IMR-90 (cell line): Measurements from ENCODE around the gene LARGE2.

Experiments used
- CEBPB ChIP-seq: IDR thresholded peaks from 2 replicates; pipeline ENCODE4 v1.6.1; 2012; ENCODE audit warnings: low read depth, low read length, improper control_type of control experiment
- CHD1 ChIP-seq: IDR thresholded peaks from 2 replicates; pipeline ENCODE4 v1.6.1; 2012; ENCODE audit warnings: low read depth, low read length, improper control_type of control experiment
- CTCF ChIP-seq: conservative IDR thresholded peaks from 2 replicates; pipeline ENCODE4 v1.5.1; 2012; ENCODE audit warnings: mild to moderate bottlenecking, low read depth, low read length, improper control_type of control experiment
- MAZ ChIP-seq: IDR thresholded peaks from 2 replicates; pipeline ENCODE4 v1.6.1; 2012; ENCODE audit warnings: low read depth, mild to moderate bottlenecking, low read length, improper control_type of control experiment, moderate library complexity, borderline replicate concordance
- NFE2L2 ChIP-seq: fragments of 150-350 bp; IDR thresholded peaks from 2 replicates; pipeline ENCODE4 v1.6.1; 2016; ENCODE audit warnings: low read depth, mild to moderate bottlenecking, low read length
- POLR2A ChIP-seq: IDR thresholded peaks from 2 replicates; pipeline ENCODE4 v1.6.1; 2012; ENCODE audit warnings: mild to moderate bottlenecking, low read depth, low read length
- RCOR1 ChIP-seq: IDR thresholded peaks from 2 replicates; pipeline ENCODE4 v1.6.1; 2012; ENCODE audit warnings: mild to moderate bottlenecking, low read length, improper control_type of control experiment; ENCODE audit not compliant: insufficient replicate concordance

- TF ChIP-seq CEBPB, result no peak
- TF ChIP-seq CTCF, result no peak
- TF ChIP-seq NFE2L2, result no peak
- no peak for TF ChIP-seq RCOR1
- TF ChIP-seq POLR2A, result no peak
- TF ChIP-seq CHD1, result no peak
- TF ChIP-seq MAZ, result no peak
These were observed 27.8 kb upstream of the LARGE2 start for GRCh38 chr11:45894555-45895247.
